Limb (tissue), 2 donors: ENCODE data around the gene ZNF697.
A peak's percentile ranks its signal among the peaks of the same experiment; 100 is the strongest.
"Not testable (repeated sequence)": the region's sequence is repeated elsewhere in the genome, so short reads cannot be mapped to it uniquely, and the experiment has no call there.

Source experiments
- DNase-seq, 2 donors: peaks; one replicate each; pipeline ENCODE4 v3.0.0-alpha.2; 2016; ENCODE audit errors: extremely low spot score in 2 of 2

The ZNF697 gene

GRCh38 chr1:119631433-119632102, 16.5 kb downstream of the ZNF697 start:
- DNase-seq: peak; percentile 73 to 89

- DNase-seq: no peak
These were observed 17.0 kb downstream of the ZNF697 start for GRCh38 chr1:119631086-119631432.

GRCh38 chr1:119626841-119627240, 21.2 kb downstream of the ZNF697 start:
- peak in 1 of 2 donors; percentile 42 for DNase-seq

- no peak for DNase-seq
These were observed 22.0 kb downstream of the ZNF697 start for GRCh38 chr1:119626011-119626545.

GRCh38 chr1:119623678-119624077, 24.4 kb downstream of the ZNF697 start:
- no peak for DNase-seq

- no peak for DNase-seq
These were observed 24.9 kb downstream of the ZNF697 start for GRCh38 chr1:119623193-119623515.

GRCh38 chr1:119622311-119623192, 25.5 kb downstream of the ZNF697 start:
- DNase-seq: no peak

- DNase-seq: no peak
These were observed 26.4 kb downstream of the ZNF697 start for GRCh38 chr1:119621705-119622104.

GRCh38 chr1:119617751-119618691, 30.0 kb downstream of the ZNF697 start:
- DNase-seq: no peak

- not testable (repeated sequence) for DNase-seq
These were observed 31.3 kb downstream of the ZNF697 start for GRCh38 chr1:119616748-119617147.

- not testable (repeated sequence) for DNase-seq
These were observed 33.0 kb downstream of the ZNF697 start for GRCh38 chr1:119615100-119615499.

GRCh38 chr1:119613769-119614720, 34.0 kb downstream of the ZNF697 start:
- DNase-seq: peak; percentile 83 to 88

GRCh38 chr1:119611701-119612113, 36.4 kb downstream of the ZNF697 start:
- peak in 1 of 2 donors; percentile 75 for DNase-seq

GRCh38 chr1:119608816-119609215, 39.2 kb downstream of the ZNF697 start:
- not testable (repeated sequence) for DNase-seq

- not testable (repeated sequence) for DNase-seq
These were observed 40.8 kb downstream of the ZNF697 start for GRCh38 chr1:119607087-119607807.

- no peak for DNase-seq
These were observed 41.7 kb downstream of the ZNF697 start for GRCh38 chr1:119606394-119606793.

GRCh38 chr1:119605686-119606085, 42.4 kb downstream of the ZNF697 start:
- no peak for DNase-seq

GRCh38 chr1:119605080-119605479, 43.0 kb downstream of the ZNF697 start:
- DNase-seq: not testable (repeated sequence)

- DNase-seq: no peak
These were observed 44.4 kb downstream of the ZNF697 start for GRCh38 chr1:119603695-119604094.

- DNase-seq: not testable (repeated sequence)
These were observed 44.8 kb downstream of the ZNF697 start for GRCh38 chr1:119603241-119603640.
